Measurements from ENCODE around the gene CDH4. TPM values are rescaled to one million over a fixed set of nuclear protein-coding genes. Genes with fewer than 3 reads are reported as not detected.

Gene CDH4
- total and polyA plus RNA-seq, 2 of the 4 experiments (the other 2 are of a cell fraction), result 1.6 to 3.5 TPM

DNA sequence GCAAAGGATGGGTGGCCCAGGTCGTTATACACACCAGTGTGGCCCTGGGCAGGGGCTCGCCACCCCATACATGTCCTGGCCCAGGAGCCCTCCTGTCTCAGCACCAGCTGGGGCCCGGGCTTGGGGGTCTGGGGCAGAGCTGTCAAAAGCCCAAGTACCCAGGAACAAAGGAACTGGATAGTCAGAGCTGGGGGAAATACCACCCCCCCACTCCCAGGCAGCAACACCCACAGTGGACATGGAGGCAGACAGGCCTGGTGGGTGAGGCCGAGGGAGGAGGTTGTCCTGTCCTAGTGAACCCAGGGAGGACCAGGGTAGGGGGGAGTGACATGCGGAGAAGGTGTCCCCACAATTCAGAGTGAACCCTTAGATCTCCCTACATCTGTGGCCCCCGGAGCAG is 406.5 kb downstream of the CDH4 start:
- H4K8ac ChIP-seq (ENCODE audit: low read depth in 2 of 2, low read length in 2 of 2), result no peak overlapping the region
- H4K91ac ChIP-seq (ENCODE audit: insufficient read depth, low read depth, low read length), result no peak overlapping the region
- no peaks in the 10 kb centered on the region for H3K79me1 ChIP-seq (ENCODE audit: low read depth in 1 of 2, low read length in 2 of 2)
- H2AFZ ChIP-seq (replicated peaks; ENCODE audit: low read length, poor library complexity), result no peak overlapping the region
- POLR2A ChIA-PET (ENCODE audit: unreplicated experiment), result no interaction called here
- H3K27ac ChIP-seq (ENCODE audit: insufficient read depth, low read length), result no peak overlapping the region
- H2BK120ac ChIP-seq (ENCODE audit: low read depth, low read length), result no peak overlapping the region
- H3K9me3 ChIP-seq (ENCODE audit: control insufficient read depth, insufficient read depth, low read length), result no peaks in the 10 kb centered on the region; the same call in 1 of the 2 replicates
- H2BK20ac ChIP-seq (ENCODE audit: low read depth, low read length), result no peak overlapping the region
- 60% methylated on average over 2 of the region's 6 CpGs; no CpG with 5 or more reads in 1 of the 2 experiments for WGBS, 2 experiments (ENCODE audit: extremely low coverage in 2 of 2, insufficient read length in 1 of 2)
- no peak overlapping the region for H3K4ac ChIP-seq (ENCODE audit: low read depth, low read length)
- no peak overlapping the region for H4K5ac ChIP-seq (ENCODE audit: low read depth, low read length)
- BruUV-seq (replicated peaks), result no TSS peak
- in situ Hi-C loops (cut with MboI; ENCODE audit: low sequenced_read_pairs), result no loop called here
- dilution Hi-C loops (cut with HindIII; ENCODE audit: low sequenced_read_pairs, unreplicated experiment), result no loop called here
- DNase-seq (no peak), ATAC-seq (ENCODE audit: low read depth) (no peak)
- no peak overlapping the region for H3K56ac ChIP-seq (ENCODE audit: extremely low read depth, insufficient read depth, low read length)
- H3K4me3 ChIP-seq (ENCODE audit: insufficient read depth, low read depth, low read length), result no peak overlapping the region
- no peaks in the 10 kb centered on the region for H3K4me1 ChIP-seq (ENCODE audit: control insufficient read depth, insufficient read depth, low read length)
- CTCF ChIA-PET, result no interaction called here
- no peak overlapping the region for H3K23ac ChIP-seq (ENCODE audit: low read depth, low read length)
- H3K9me1 ChIP-seq (ENCODE audit: insufficient read depth, low read length), result no peaks in the 10 kb centered on the region
- H2AK9ac ChIP-seq (replicated peaks; ENCODE audit: low read depth, low read length, poor library complexity), result no peak overlapping the region
- no peak overlapping the region for H2AK5ac ChIP-seq (ENCODE audit: low read depth, low read length)
- H3K18ac ChIP-seq (ENCODE audit: low read depth, low read length), result no peak overlapping the region
- no peak overlapping the region for H3K4me2 ChIP-seq (ENCODE audit: low read depth, low read length)
- TF ChIP-seq POLR2A (IDR thresholded peaks at IDR 0.05; ENCODE audit: low read depth, low read length), result no peak
- TF ChIP-seq MAFK (IDR thresholded peaks at IDR 0.05; ENCODE audit: low read depth, low read length), result no peak
- TF ChIP-seq RCOR1 (IDR thresholded peaks at IDR 0.05; ENCODE audit: insufficient replicate concordance, low read length), result no peak
- TF ChIP-seq CHD1 (IDR thresholded peaks at IDR 0.05; ENCODE audit: low read depth, low read length), result no peak
- no peaks in the 10 kb centered on the region for H3K27me3 ChIP-seq (ENCODE audit: control insufficient read depth, insufficient read depth, low read length)
- no peak overlapping the region for H3K9ac ChIP-seq (ENCODE audit: low read depth, low read length)
- H2BK5ac ChIP-seq (ENCODE audit: low read depth, low read length, poor library complexity, severe bottlenecking), result no peak overlapping the region
- no peaks in the 10 kb centered on the region for H3K36me3 ChIP-seq (ENCODE audit: control insufficient read depth, insufficient read depth, low read length)
- H2BK15ac ChIP-seq (ENCODE audit: low read depth, low read length), result no peak overlapping the region
- no peak overlapping the region for H3K14ac ChIP-seq (replicated peaks; ENCODE audit: low read depth, low read length)
- no peaks in the 10 kb centered on the region for H4K20me1 ChIP-seq (ENCODE audit: insufficient read depth, low read length)
- intact Hi-C loops (cut with micrococcal nuclease), result no loop called here

Data from IMR-90 (cell line).